Loucy (cell line): Measurements from ENCODE around the gene ZNF775.

Source experiments
- H2AFZ ChIP-seq: fragments of 200-600 bp; sonication (generic); 2 replicates; pipeline ENCODE4 v1.6.0; 2016; ENCODE audit warnings: antibody characterized with exemption, mild to moderate bottlenecking, low read length, moderate library complexity
- H3F3A ChIP-seq: fragments of 200-600 bp; 2 replicates; pipeline ENCODE4 v1.6.0; 2016; ENCODE audit warnings: antibody characterized with exemption, low read depth, mild to moderate bottlenecking
- H3K27me3 ChIP-seq: fragments of 200-600 bp; sonication (generic); 2 replicates; pipeline ENCODE4 v1.6.1; 2014; ENCODE audit warnings: low read length, mild to moderate bottlenecking; ENCODE audit not compliant: insufficient read depth, poor library complexity, severe bottlenecking
- H3K36me3 ChIP-seq: fragments of 200-600 bp; sonication (generic); 2 replicates; pipeline ENCODE4 v1.6.1; 2016; ENCODE audit warnings: low read length; ENCODE audit not compliant: insufficient read depth
- H3K4me1 ChIP-seq: fragments of 200-600 bp; sonication (generic); 2 replicates; pipeline ENCODE4 v1.5.1; 2014; ENCODE audit warnings: low read length, mild to moderate bottlenecking; ENCODE audit not compliant: insufficient read depth, poor library complexity, severe bottlenecking
- H3K4me2 ChIP-seq: fragments of 200-600 bp; sonication (generic); 2 replicates; pipeline ENCODE4 v1.6.0; 2014; ENCODE audit warnings: antibody characterized with exemption, low read length, low read depth, mild to moderate bottlenecking; ENCODE audit not compliant: poor library complexity, severe bottlenecking
- H3K4me3 ChIP-seq: fragments of 200-600 bp; sonication (generic); 2 replicates; pipeline ENCODE4 v1.5.1; 2014; ENCODE audit warnings: low read length, mild to moderate bottlenecking, mixed read lengths; ENCODE audit not compliant: poor library complexity, severe bottlenecking
- H3K79me2 ChIP-seq: fragments of 200-600 bp; sonication (generic); 2 replicates; pipeline ENCODE4 v1.6.1; 2014; ENCODE audit warnings: low read length; ENCODE audit not compliant: insufficient read depth
- H3K9ac ChIP-seq: fragments of 200-600 bp; sonication (generic); 2 replicates; pipeline ENCODE4 v1.6.0; 2014; ENCODE audit warnings: mild to moderate bottlenecking, low read depth, low read length, moderate library complexity; ENCODE audit not compliant: poor library complexity, severe bottlenecking
- H3K9me2 ChIP-seq: fragments of 200-600 bp; sonication (generic); replicated peaks from 2 replicates; pipeline ENCODE4 v1.6.1; 2016; ENCODE audit warnings: low read depth, low read length, mixed read lengths
- H3K9me3 ChIP-seq: fragments of 200-600 bp; sonication (generic); 2 replicates; pipeline ENCODE4 v1.6.1; 2014; ENCODE audit warnings: mild to moderate bottlenecking, antibody characterized with exemption, low read length, low read depth; ENCODE audit not compliant: insufficient read depth
- H4K20me1 ChIP-seq: fragments of 200-600 bp; sonication (generic); 2 replicates; pipeline ENCODE4 v1.6.0; 2014; ENCODE audit warnings: antibody characterized with exemption, low read length, mild to moderate bottlenecking; ENCODE audit not compliant: insufficient read depth, poor library complexity, severe bottlenecking
- EZH2phosphoT487 ChIP-seq: fragments of 200-600 bp; IDR thresholded peaks from 2 replicates; pipeline ENCODE4 v1.6.1; 2018; ENCODE audit warnings: antibody characterized with exemption, mild to moderate bottlenecking, moderate library complexity, borderline replicate concordance
- TF ChIP-seq, protein P1 (sequence below): fragments of 200-600 bp; sonication (generic); conservative IDR thresholded peaks from 2 replicates; pipeline ENCODE4 v1.5.1; 2014; ENCODE audit warnings: mild to moderate bottlenecking, antibody characterized with exemption, low read length

ZNF775 gene

DNA sequence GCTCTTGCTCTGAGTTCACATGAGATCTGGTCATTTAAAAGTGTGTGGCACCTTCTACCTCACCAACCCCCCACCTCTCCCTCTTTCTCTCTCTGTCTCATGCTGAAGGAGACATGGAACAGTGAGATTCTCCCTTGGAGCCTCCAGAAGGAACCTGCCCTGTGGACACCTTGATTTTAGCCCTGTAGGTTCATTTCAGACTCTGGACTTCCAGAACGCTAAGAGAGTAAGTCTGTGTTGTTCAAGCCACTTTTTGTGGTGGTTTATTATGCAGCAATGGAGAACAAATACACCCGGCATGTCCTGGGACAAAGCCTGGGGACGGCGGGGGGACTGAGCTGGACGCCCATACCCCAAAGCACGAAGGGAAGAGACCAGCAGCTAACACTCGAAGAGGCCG lies 50.6 kb downstream of the ZNF775 start:
- no peaks in the 10 kb centered on the region for H3K9me2 ChIP-seq
- H3K4me1 ChIP-seq = peaks cover 31% of the 10 kb centered on the region
- H3K27me3 ChIP-seq = no peaks in the 10 kb centered on the region
- no peaks in the 10 kb centered on the region for H3K36me3 ChIP-seq
- H3K79me2 ChIP-seq = no peaks in the 10 kb centered on the region
- no peaks in the 10 kb centered on the region; the same call in 1 of the 2 replicates for H3F3A ChIP-seq
- H3K9me3 ChIP-seq = no peaks in the 10 kb centered on the region
- no peak overlapping the region for H3K9ac ChIP-seq
- no peak overlapping the region for H2AFZ ChIP-seq
- TF ChIP-seq, protein P1, sequence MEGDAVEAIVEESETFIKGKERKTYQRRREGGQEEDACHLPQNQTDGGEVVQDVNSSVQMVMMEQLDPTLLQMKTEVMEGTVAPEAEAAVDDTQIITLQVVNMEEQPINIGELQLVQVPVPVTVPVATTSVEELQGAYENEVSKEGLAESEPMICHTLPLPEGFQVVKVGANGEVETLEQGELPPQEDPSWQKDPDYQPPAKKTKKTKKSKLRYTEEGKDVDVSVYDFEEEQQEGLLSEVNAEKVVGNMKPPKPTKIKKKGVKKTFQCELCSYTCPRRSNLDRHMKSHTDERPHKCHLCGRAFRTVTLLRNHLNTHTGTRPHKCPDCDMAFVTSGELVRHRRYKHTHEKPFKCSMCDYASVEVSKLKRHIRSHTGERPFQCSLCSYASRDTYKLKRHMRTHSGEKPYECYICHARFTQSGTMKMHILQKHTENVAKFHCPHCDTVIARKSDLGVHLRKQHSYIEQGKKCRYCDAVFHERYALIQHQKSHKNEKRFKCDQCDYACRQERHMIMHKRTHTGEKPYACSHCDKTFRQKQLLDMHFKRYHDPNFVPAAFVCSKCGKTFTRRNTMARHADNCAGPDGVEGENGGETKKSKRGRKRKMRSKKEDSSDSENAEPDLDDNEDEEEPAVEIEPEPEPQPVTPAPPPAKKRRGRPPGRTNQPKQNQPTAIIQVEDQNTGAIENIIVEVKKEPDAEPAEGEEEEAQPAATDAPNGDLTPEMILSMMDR = no peak
- no peak for TF ChIP-seq EZH2phosphoT487
- H4K20me1 ChIP-seq = no peaks in the 10 kb centered on the region
- no peak overlapping the region for H3K4me2 ChIP-seq
- H3K4me3 ChIP-seq = no peak overlapping the region

DNA sequence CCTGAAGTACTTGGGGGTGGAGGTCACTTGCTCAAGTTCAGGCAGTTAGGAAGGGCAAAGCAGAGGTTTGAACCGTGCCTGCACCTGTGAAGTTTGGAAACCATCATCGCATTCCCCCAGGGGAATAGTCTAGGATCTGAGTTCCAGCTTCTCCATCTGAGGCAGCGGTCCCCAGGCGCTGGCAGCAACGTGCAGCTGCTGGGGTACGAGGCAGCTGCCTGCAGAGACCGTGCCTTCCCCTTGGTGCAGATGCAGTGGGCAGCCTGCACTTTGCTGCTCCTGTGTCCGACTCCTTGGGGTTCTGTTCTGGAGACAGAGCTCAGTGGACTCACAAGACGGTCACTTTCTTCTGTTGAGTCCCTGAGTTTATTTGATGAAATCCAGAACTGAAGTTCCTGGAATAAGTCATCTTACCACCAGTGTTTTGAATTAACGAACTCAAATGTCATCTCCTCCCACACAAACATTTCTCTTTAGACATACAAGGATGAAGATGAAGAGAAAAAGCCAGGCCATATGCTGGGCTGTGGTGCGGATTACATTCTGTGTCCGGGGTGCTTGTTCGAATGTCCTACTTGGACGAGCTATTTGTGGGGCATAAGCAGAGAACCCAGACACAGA lies 51.4 kb downstream of the ZNF775 start:
- H3K4me1 ChIP-seq = peaks cover 31% of the 10 kb centered on the region
- H3K9me3 ChIP-seq = no peaks in the 10 kb centered on the region
- H2AFZ ChIP-seq = no peak overlapping the region
- no peaks in the 10 kb centered on the region for H3K9me2 ChIP-seq
- H3K9ac ChIP-seq = no peak overlapping the region
- H3K79me2 ChIP-seq = no peaks in the 10 kb centered on the region
- H4K20me1 ChIP-seq = no peaks in the 10 kb centered on the region
- TF ChIP-seq EZH2phosphoT487 = no peak
- TF ChIP-seq, protein P1 = no peak
- H3F3A ChIP-seq = no peaks in the 10 kb centered on the region; the same call in 1 of the 2 replicates
- no peaks in the 10 kb centered on the region for H3K36me3 ChIP-seq
- no peak overlapping the region for H3K4me3 ChIP-seq
- no peaks in the 10 kb centered on the region for H3K27me3 ChIP-seq
- H3K4me2 ChIP-seq = no peak overlapping the region

DNA sequence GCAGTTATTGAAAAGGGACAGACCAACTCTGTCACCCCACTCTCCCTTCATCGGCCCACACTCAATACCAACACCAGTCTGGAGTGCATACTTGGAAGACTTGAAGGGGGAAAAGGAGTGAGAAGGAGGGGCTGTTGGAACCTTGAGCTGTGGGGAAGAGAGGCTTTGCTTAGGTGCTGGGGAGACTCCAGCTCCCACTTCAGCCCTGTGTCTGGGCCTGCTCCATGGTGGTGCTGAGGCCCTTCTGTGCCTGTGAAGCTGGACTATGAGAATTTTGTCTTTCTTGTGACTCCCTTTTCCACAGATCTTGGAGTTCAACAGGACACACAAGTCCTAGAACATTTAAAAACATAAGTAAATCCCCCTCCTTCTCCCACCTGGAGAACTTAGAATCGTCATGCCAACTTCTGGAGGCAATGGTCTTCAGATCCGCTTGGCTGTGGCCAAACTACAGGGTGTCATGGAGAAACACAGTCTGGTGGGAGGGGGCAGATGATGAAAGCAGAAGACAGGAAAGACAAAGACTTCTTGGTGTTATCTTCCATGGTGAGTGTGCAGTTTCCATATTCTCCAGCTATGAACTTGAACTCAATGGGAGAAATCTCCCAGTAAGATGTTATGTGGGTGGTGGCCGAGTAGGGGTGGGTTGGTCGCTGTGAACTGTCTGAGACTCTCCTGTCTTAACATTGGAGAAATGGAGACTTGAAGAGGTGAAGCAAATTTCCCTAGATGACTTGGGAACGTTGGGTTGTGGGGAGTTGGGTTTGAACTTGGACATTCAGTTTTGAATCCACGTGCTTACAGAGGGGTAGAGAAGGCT lies 52.9 kb downstream of the ZNF775 start:
- H3F3A ChIP-seq = no peaks in the 10 kb centered on the region; the same call in 1 of the 2 replicates
- no peaks in the 10 kb centered on the region for H3K9me2 ChIP-seq
- no peak overlapping the region for H3K4me3 ChIP-seq
- no peaks in the 10 kb centered on the region for H4K20me1 ChIP-seq
- no peaks in the 10 kb centered on the region for H3K27me3 ChIP-seq
- no peaks in the 10 kb centered on the region for H3K36me3 ChIP-seq
- no peak overlapping the region for H2AFZ ChIP-seq
- no peaks in the 10 kb centered on the region for H3K9me3 ChIP-seq
- H3K79me2 ChIP-seq = no peaks in the 10 kb centered on the region
- H3K4me1 ChIP-seq = peaks cover 31% of the 10 kb centered on the region
- no peak overlapping the region for H3K4me2 ChIP-seq
- H3K9ac ChIP-seq = no peak overlapping the region
- TF ChIP-seq, protein P1 = no peak
- TF ChIP-seq EZH2phosphoT487 = no peak
